Naive thymus-derived CD4-positive, alpha-beta T cell (primary cell): ENCODE measurements around the gene ZMAT5. TPM values are rescaled to one million over a fixed set of nuclear protein-coding genes. Genes with fewer than 3 reads are reported as not detected.

Source experiments
- ATAC-seq: fragments of 150-1000 bp; cut with Tn5 transposase; 2 replicates; pipeline ENCODE4 v1.10.0; 2021; ENCODE audit warnings: mild to moderate bottlenecking, moderate library complexity
- CTCF ChIA-PET: fragments of 350-600 bp; sonication (Branson Sonifier 250); formaldehyde crosslinking; loops from one replicate; lab custom pipeline; 2021; ENCODE audit warnings: antibody characterized with exemption; lab: Charles Lee
- POLR2A ChIA-PET: fragments of 350-600 bp; sonication (Branson Sonifier 250); formaldehyde crosslinking; loops from one replicate; lab custom pipeline; 2021; ENCODE audit warnings: antibody characterized with exemption, inconsistent platforms; lab: Charles Lee
- DNase-seq, 9 donors: peaks; one replicate each; pipeline versions ENCODE4 v3.0.0 to v3.0.0-alpha.2; 2020 to 2022; ENCODE audit warnings: mixed read lengths in 1 of 9
- H3K27ac ChIP-seq: one replicate; pipeline ENCODE4 v1.7.0; 2013; ENCODE audit warnings: mild to moderate bottlenecking, low read depth, low read length, moderate library complexity
- H3K27me3 ChIP-seq, 2 donors: one replicate each; pipeline ENCODE4 v1.7.0; 2013; ENCODE audit warnings: low read length in 2 of 2, mild to moderate bottlenecking in 2 of 2, moderate library complexity in 2 of 2; ENCODE audit not compliant: control insufficient read depth in 2 of 2, insufficient read depth in 2 of 2
- H3K36me3 ChIP-seq, 3 experiments: 1 replicate in 2 of 3; 2 replicates in 1 of 3; pipeline ENCODE4 v1.7.0; 2013; ENCODE audit warnings: low read length in 3 of 3, mild to moderate bottlenecking in 3 of 3, moderate library complexity in 1 of 3; ENCODE audit not compliant: insufficient read depth in 3 of 3, control insufficient read depth in 2 of 3
- H3K4me1 ChIP-seq, 2 donors: one replicate each; pipeline ENCODE4 v1.7.0; 2013; ENCODE audit warnings: low read length in 2 of 2, mild to moderate bottlenecking in 2 of 2, moderate library complexity in 1 of 2; ENCODE audit not compliant: control insufficient read depth in 2 of 2, insufficient read depth in 2 of 2
- H3K4me3 ChIP-seq: 2 replicates; pipeline ENCODE4 v1.7.0; 2013; ENCODE audit warnings: mild to moderate bottlenecking, low read length
- H3K9me3 ChIP-seq, 3 experiments: 1 replicate in 2 of 3; 2 replicates in 1 of 3; pipeline ENCODE4 v1.7.0; 2013; ENCODE audit warnings: low read length in 3 of 3; ENCODE audit not compliant: control insufficient read depth in 2 of 3
- H3K27ac Mint-ChIP-seq, 9 donors: one replicate each; pipeline ENCODE4 v1.8.0; 2020 to 2022; ENCODE audit warnings: mixed read lengths in 9 of 9, mild to moderate bottlenecking in 8 of 9, moderate library complexity in 5 of 9, inconsistent platforms in 2 of 9
- H3K27me3 Mint-ChIP-seq, 5 donors: one replicate each; pipeline ENCODE4 v1.8.0; 2021 to 2022; ENCODE audit warnings: mixed read lengths in 5 of 5, mild to moderate bottlenecking in 1 of 5
- H3K36me3 Mint-ChIP-seq, 5 donors: one replicate each; pipeline ENCODE4 v1.8.0; 2020 to 2022; ENCODE audit warnings: mixed read lengths in 5 of 5, mild to moderate bottlenecking in 3 of 5, inconsistent platforms in 1 of 5
- H3K4me1 Mint-ChIP-seq, 7 donors: one replicate each; pipeline ENCODE4 v1.8.0; 2020 to 2022; ENCODE audit warnings: mixed read lengths in 7 of 7, mild to moderate bottlenecking in 3 of 7, inconsistent platforms in 1 of 7
- H3K4me3 Mint-ChIP-seq, 10 donors: one replicate each; pipeline ENCODE4 v1.8.0; 2020 to 2022; ENCODE audit warnings: mild to moderate bottlenecking in 10 of 10, mixed read lengths in 10 of 10, moderate library complexity in 6 of 10, inconsistent platforms in 2 of 10
- H3K9me3 Mint-ChIP-seq, 11 donors: one replicate each; pipeline ENCODE4 v1.8.0; 2020 to 2022; ENCODE audit warnings: mixed read lengths in 11 of 11, mild to moderate bottlenecking in 4 of 11, inconsistent platforms in 1 of 11, moderate library complexity in 1 of 11
- intact Hi-C, 2 donors: fragments of 100-400 bp; cut with micrococcal nuclease; formaldehyde crosslinking; loops; one replicate each; pipeline ENCODE4 v1.15.1; 2023
- polyA plus RNA-seq, 2 donors: library from polyadenylated mRNA; unstranded; fragments of 300-500 nt; fragmentation: Illumina TruSeq; gene quantifications; one replicate each; pipeline ENCODE4 v1.2.3, GENCODE V29; 2021
- total RNA-seq, 6 experiments: library from RNA in 5 of 6; stranded (reverse) in 5 of 6; gene quantifications; 1 replicate in 5 of 6; 2 replicates in 1 of 6; pipeline ENCODE4 v1.2.3 and lab custom pipeline; 2021 to 2026

Gene ZMAT5
- total and polyA plus RNA-seq, 7 experiments from 2014 or later: 12.9 to 55.0 (median 14.9) TPM

GRCh38 chr22:29735416-29735815 lies 31.4 kb downstream of the ZMAT5 start:
- no peaks in the 10 kb centered on the region for H3K27me3 ChIP-seq
- Mint-ChIP-seq H3K4me3 (no peak overlapping the region), H3K27ac (no peak overlapping the region), H3K4me1 (peaks cover 0 to 3% (median 0%) of the 10 kb centered on the region in 7 donors), H3K36me3 (peaks cover 0 to 33% (median 0%) of the 10 kb centered on the region in 5 donors), H3K27me3 (no peaks in the 10 kb centered on the region), H3K9me3 (no peaks in the 10 kb centered on the region)
- ChIA-PET POLR2A (no interaction called here), CTCF (no interaction called here)
- ATAC-seq (no peak), DNase-seq (no peak)
- H3K27ac ChIP-seq: no peak overlapping the region
- peaks cover 0 to 57% (median 0%) of the 10 kb centered on the region in 3 experiments for H3K36me3 ChIP-seq
- H3K9me3 ChIP-seq: no peaks in the 10 kb centered on the region
- H3K4me3 ChIP-seq: no peak overlapping the region
- no peaks in the 10 kb centered on the region for H3K4me1 ChIP-seq
- intact Hi-C loops: no loop called here

GRCh38 chr22:29734838-29735237 lies 32.0 kb downstream of the ZMAT5 start:
- no peaks in the 10 kb centered on the region for H3K4me1 ChIP-seq
- no peak for DNase-seq
- Mint-ChIP-seq H3K27ac (no peak overlapping the region), H3K4me1 (peaks cover 0 to 3% (median 0%) of the 10 kb centered on the region in 7 donors), H3K36me3 (peaks cover 0 to 33% (median 0%) of the 10 kb centered on the region in 5 donors), H3K9me3 (no peaks in the 10 kb centered on the region), H3K4me3 (no peak overlapping the region), H3K27me3 (no peaks in the 10 kb centered on the region)
- CTCF ChIA-PET: no interaction called here
- H3K4me3 ChIP-seq: no peak overlapping the region
- H3K9me3 ChIP-seq: no peaks in the 10 kb centered on the region
- peaks cover 0 to 52% (median 0%) of the 10 kb centered on the region in 3 experiments for H3K36me3 ChIP-seq
- no peak overlapping the region for H3K27ac ChIP-seq
- H3K27me3 ChIP-seq: no peaks in the 10 kb centered on the region
- POLR2A ChIA-PET: no interaction called here
- intact Hi-C loops: no loop called here
- ATAC-seq: no peak

GRCh38 chr22:29734406-29734805 lies 32.4 kb downstream of the ZMAT5 start:
- H3K4me1 ChIP-seq: no peaks in the 10 kb centered on the region
- intact Hi-C loops: no loop called here
- Mint-ChIP-seq H3K27me3 (no peaks in the 10 kb centered on the region), H3K27ac (no peak overlapping the region), H3K4me1 (peaks cover 0 to 3% (median 0%) of the 10 kb centered on the region in 7 donors), H3K9me3 (no peaks in the 10 kb centered on the region), H3K36me3 (peaks cover 0 to 33% (median 0%) of the 10 kb centered on the region in 5 donors), H3K4me3 (no peak overlapping the region)
- CTCF ChIA-PET: no interaction called here
- H3K4me3 ChIP-seq: no peak overlapping the region
- peaks cover 0 to 48% (median 0%) of the 10 kb centered on the region in 3 experiments for H3K36me3 ChIP-seq
- no peak for ATAC-seq
- H3K27ac ChIP-seq: no peak overlapping the region
- no peak for DNase-seq
- POLR2A ChIA-PET: no interaction called here
- H3K9me3 ChIP-seq: no peaks in the 10 kb centered on the region
- no peaks in the 10 kb centered on the region for H3K27me3 ChIP-seq

GRCh38 chr22:29733362-29734201 lies 33.2 kb downstream of the ZMAT5 start:
- no peaks in the 10 kb centered on the region for H3K27me3 Mint-ChIP-seq
- DNase-seq (no peak), ATAC-seq (peak; percentile 33)
- CTCF ChIA-PET: no interaction called here
- H3K27ac ChIP-seq: no peak overlapping the region
- H3K4me1 ChIP-seq: no peaks in the 10 kb centered on the region
- H3K9me3 ChIP-seq: no peaks in the 10 kb centered on the region
- H3K27ac Mint-ChIP-seq: no peak overlapping the region
- H3K4me3 ChIP-seq: no peak overlapping the region
- peaks cover 0 to 3% (median 0%) of the 10 kb centered on the region in 7 donors for H3K4me1 Mint-ChIP-seq
- intact Hi-C loops: no loop called here
- H3K27me3 ChIP-seq: no peaks in the 10 kb centered on the region
- H3K36me3 ChIP-seq: peaks cover 0 to 42% (median 0%) of the 10 kb centered on the region in 3 experiments
- no peak overlapping the region for H3K4me3 Mint-ChIP-seq
- H3K9me3 Mint-ChIP-seq: no peaks in the 10 kb centered on the region
- H3K36me3 Mint-ChIP-seq: peaks cover 0 to 29% (median 0%) of the 10 kb centered on the region in 5 donors
- POLR2A ChIA-PET: no interaction called here

- Mint-ChIP-seq H3K4me3 (no peak overlapping the region), H3K27ac (no peak overlapping the region), H3K36me3 (peaks cover 0 to 29% (median 0%) of the 10 kb centered on the region in 5 donors), H3K9me3 (no peaks in the 10 kb centered on the region), H3K4me1 (peaks cover 0 to 3% (median 0%) of the 10 kb centered on the region in 7 donors), H3K27me3 (no peaks in the 10 kb centered on the region)
- peaks cover 0 to 35% (median 0%) of the 10 kb centered on the region in 3 experiments for H3K36me3 ChIP-seq
- no peaks in the 10 kb centered on the region for H3K4me1 ChIP-seq
- ChIA-PET POLR2A (no interaction called here), CTCF (no interaction called here)
- no peaks in the 10 kb centered on the region for H3K27me3 ChIP-seq
- DNase-seq (no peak), ATAC-seq (no peak)
- H3K27ac ChIP-seq: no peak overlapping the region
- intact Hi-C loops: no loop called here
- H3K9me3 ChIP-seq: no peaks in the 10 kb centered on the region
- no peak overlapping the region for H3K4me3 ChIP-seq
These were observed 33.9 kb downstream of the ZMAT5 start for GRCh38 chr22:29732883-29733282.

GRCh38 chr22:29731058-29731850 lies 35.6 kb downstream of the ZMAT5 start:
- Mint-ChIP-seq H3K4me3 (no peak overlapping the region), H3K27me3 (no peaks in the 10 kb centered on the region), H3K9me3 (no peaks in the 10 kb centered on the region), H3K4me1 (peaks cover 0 to 3% (median 0%) of the 10 kb centered on the region in 7 donors), H3K27ac (no peak overlapping the region), H3K36me3 (peaks cover 0 to 21% (median 0%) of the 10 kb centered on the region in 5 donors)
- intact Hi-C loops: no loop called here
- POLR2A ChIA-PET: no interaction called here
- no peaks in the 10 kb centered on the region for H3K27me3 ChIP-seq
- no peak overlapping the region for H3K4me3 ChIP-seq
- CTCF ChIA-PET: no interaction called here
- H3K9me3 ChIP-seq: no peaks in the 10 kb centered on the region
- ATAC-seq: no peak
- H3K27ac ChIP-seq: no peak overlapping the region
- no peaks in the 10 kb centered on the region for H3K4me1 ChIP-seq
- H3K36me3 ChIP-seq: peaks cover 0 to 28% (median 0%) of the 10 kb centered on the region in 3 experiments
- no peak for DNase-seq
